OCI-LY7 (cell line): ENCODE data around the gene KRTAP10-8.

Experiments used
- CTCF ChIP-seq: fragments of 200-600 bp; sonication (generic); conservative IDR thresholded peaks from 2 replicates; pipeline ENCODE4 v1.5.1; 2014; ENCODE audit warnings: mild to moderate bottlenecking, antibody characterized with exemption, low read length, moderate library complexity, mixed read lengths
- EZH2phosphoT487 ChIP-seq: fragments of 200-600 bp; sonication (generic); IDR thresholded peaks from 2 replicates; pipeline ENCODE4 v1.6.1; 2018; ENCODE audit warnings: low read depth, borderline replicate concordance, mild to moderate bottlenecking, mixed run types, antibody characterized with exemption, low read length, moderate library complexity, mixed read lengths

DNA sequence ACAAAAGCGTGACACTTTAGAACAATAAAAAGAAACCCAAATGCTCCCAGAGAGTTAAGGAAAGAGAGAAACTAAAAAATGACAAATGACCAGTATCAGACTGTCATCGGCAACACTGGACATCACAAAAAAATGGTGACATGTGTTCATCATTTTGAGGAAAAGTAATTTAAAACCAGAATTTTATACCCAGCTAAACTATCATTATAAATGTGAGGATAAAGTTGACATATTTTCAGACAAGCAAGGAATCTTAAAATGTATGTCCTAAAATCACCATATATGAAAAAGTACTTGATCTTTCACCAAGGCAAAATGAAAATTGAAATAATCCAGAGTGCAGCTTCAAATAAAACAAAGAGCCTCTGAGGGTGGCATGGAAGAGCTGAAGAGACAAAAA lies 33.0 kb downstream of the KRTAP10-8 start:
- TF ChIP-seq CTCF: no peak
- TF ChIP-seq EZH2phosphoT487: no peak
